SU-DHL-6 (cell line): ENCODE results near the gene VIPR2.

Experiments
- CTCF ChIP-seq: fragments of 200-600 bp; sonication (generic); IDR thresholded peaks from one replicate; pipeline ENCODE4 v1.5.1; 2017; ENCODE audit warnings: antibody characterized with exemption, mild to moderate bottlenecking, low read length, moderate library complexity; ENCODE audit not compliant: insufficient read depth, poor library complexity, severe bottlenecking
- EZH2phosphoT487 ChIP-seq: fragments of 200-600 bp; sonication (generic), shearing (Covaris generic); conservative IDR thresholded peaks from 2 replicates; pipeline ENCODE4 v1.6.1; 2018; ENCODE audit warnings: mild to moderate bottlenecking, antibody characterized with exemption, low read length, moderate library complexity, mixed read lengths

- TF ChIP-seq CTCF, result no peak
- no peak for TF ChIP-seq EZH2phosphoT487
These were observed 52.9 kb downstream of the VIPR2 start for GRCh38 chr7:159091480-159092475.
